Right lobe of liver (tissue), 4 donors: ENCODE results near the gene ABCC2.

Experiments
- POLR2A ChIP-seq: fragments of 450-650 bp; IDR thresholded peaks from one replicate; pipeline ENCODE4 v1.6.1; 2017; ENCODE audit warnings: antibody characterized with exemption, mild to moderate bottlenecking
- TF ChIP-seq, protein P1 (sequence below), 4 donors: fragments of 200-600 bp in 3 of 4; fragments of 450-650 bp in 1 of 4; IDR thresholded peaks; one replicate each; pipeline versions ENCODE4 v1.5.1 to v1.8.0; 2016 to 2022; ENCODE audit warnings: antibody characterized with exemption in 4 of 4, mild to moderate bottlenecking in 2 of 4
- donor health status: DM: no; HTN: no; CAD: no.
- donor health status: DM: no; HTN: no; CAD: no.
- donor health status: DM: no; HTN: yes; CAD: no.

DNA sequence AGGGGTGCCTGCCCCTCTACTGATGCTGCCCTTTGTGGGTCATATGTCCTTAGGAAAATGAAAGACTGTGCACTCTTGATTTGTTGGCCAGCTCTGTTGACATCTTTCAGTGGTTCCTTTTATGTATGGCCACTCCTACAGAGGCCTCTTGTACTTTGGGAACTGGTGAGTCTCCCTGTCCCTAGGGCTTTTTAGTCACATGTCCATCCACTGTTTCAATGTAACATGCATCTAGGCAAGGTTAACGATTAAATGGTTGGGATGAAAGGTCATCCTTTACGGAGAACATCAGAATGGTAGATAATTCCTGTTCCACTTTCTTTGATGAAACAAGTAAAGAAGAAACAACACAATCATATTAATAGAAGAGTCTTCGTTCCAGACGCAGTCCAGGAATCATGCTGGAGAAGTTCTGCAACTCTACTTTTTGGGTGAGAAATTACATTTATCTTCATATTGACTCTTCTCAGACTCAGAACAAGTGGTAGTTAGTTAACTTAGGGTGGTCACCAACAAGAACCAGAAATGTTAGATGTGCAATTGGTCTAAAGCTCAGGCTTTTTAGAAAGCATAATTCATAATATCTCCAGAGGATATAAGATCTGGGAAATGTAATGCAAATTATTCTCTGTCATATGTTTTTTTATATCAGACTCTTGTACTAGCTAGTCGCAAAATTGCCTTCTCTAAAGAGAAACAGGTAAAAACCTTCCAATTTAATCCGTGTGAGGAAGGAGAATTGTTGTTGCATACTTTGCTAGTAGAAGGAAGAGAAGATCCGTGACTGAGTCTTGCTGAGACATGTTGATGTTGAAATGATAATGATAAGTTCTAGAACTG lies at the start of gene ABCC2:
- TF ChIP-seq, protein P1, sequence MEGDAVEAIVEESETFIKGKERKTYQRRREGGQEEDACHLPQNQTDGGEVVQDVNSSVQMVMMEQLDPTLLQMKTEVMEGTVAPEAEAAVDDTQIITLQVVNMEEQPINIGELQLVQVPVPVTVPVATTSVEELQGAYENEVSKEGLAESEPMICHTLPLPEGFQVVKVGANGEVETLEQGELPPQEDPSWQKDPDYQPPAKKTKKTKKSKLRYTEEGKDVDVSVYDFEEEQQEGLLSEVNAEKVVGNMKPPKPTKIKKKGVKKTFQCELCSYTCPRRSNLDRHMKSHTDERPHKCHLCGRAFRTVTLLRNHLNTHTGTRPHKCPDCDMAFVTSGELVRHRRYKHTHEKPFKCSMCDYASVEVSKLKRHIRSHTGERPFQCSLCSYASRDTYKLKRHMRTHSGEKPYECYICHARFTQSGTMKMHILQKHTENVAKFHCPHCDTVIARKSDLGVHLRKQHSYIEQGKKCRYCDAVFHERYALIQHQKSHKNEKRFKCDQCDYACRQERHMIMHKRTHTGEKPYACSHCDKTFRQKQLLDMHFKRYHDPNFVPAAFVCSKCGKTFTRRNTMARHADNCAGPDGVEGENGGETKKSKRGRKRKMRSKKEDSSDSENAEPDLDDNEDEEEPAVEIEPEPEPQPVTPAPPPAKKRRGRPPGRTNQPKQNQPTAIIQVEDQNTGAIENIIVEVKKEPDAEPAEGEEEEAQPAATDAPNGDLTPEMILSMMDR (IDR thresholded peaks at IDR 0.05) = no peak
- TF ChIP-seq POLR2A = peak; percentile 76
